Testis (tissue), 2 donors: ENCODE data around the gene HOXB3.

Experiments used
- POLR2A ChIP-seq: fragments of 450-650 bp; IDR thresholded peaks from one replicate; pipeline ENCODE4 v1.6.1; 2017; ENCODE audit warnings: antibody characterized with exemption, mild to moderate bottlenecking, moderate library complexity
- TF ChIP-seq, protein P1 (sequence below), 3 experiments: fragments of 450-650 bp in 2 of 3; fragments of 200-600 bp in 1 of 3; sonication (generic) in 1 of 3; IDR thresholded peaks; one replicate each; pipeline ENCODE4 v1.5.1; 2016 to 2019; ENCODE audit warnings: antibody characterized with exemption in 3 of 3, mild to moderate bottlenecking in 2 of 3, moderate library complexity in 1 of 3

DNA sequence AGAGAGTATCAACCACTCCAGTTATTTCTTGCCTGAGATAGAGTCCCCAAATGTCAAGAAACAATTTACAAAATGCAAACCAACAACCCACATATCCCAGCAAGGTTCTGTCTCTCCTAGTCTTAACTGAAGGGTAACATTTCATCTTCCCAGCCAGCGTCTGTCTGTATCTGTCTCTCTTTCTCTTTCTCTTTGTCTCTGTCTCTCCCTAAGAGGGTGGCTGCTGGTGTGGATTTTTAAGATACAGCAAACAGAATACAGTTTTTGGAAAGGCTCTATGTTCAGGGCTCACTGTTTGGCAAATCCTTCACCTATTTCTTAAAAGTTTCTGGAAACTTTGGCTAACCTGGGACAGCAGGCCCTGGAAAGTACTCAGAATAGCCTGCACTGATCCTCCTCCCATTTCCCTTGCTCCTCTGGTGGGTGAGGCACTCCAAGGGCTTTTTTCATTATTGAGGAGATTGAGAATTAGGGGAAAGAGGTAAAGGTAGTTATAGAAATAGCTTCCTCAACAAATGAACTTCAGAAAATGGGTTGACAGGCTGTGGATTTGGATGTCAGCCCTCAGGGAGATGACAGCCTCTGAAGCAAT is 18.1 kb downstream of the HOXB3 start:
- TF ChIP-seq, protein P1, sequence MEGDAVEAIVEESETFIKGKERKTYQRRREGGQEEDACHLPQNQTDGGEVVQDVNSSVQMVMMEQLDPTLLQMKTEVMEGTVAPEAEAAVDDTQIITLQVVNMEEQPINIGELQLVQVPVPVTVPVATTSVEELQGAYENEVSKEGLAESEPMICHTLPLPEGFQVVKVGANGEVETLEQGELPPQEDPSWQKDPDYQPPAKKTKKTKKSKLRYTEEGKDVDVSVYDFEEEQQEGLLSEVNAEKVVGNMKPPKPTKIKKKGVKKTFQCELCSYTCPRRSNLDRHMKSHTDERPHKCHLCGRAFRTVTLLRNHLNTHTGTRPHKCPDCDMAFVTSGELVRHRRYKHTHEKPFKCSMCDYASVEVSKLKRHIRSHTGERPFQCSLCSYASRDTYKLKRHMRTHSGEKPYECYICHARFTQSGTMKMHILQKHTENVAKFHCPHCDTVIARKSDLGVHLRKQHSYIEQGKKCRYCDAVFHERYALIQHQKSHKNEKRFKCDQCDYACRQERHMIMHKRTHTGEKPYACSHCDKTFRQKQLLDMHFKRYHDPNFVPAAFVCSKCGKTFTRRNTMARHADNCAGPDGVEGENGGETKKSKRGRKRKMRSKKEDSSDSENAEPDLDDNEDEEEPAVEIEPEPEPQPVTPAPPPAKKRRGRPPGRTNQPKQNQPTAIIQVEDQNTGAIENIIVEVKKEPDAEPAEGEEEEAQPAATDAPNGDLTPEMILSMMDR (IDR thresholded peaks at IDR 0.05) = no peak
- no peak for TF ChIP-seq POLR2A
